ENCODE results near the gene ZACN.

Gene ZACN

DNA sequence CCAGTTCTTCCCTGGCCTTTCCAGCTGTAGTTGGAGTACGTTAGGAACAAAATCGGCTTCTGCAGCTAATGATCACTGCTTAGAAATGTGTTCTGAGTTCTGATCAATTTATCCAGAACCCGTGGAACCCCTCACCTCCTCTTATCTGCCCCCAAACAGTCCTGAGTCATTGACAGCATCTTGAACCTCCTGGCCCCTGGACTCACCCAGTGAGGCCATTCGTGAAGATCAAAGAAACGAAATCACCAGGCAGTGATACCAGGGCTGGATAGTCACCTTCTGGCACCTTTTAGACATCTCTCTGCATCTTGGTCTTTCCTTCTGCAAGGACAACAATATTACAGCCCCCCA, 41.7 kb downstream of the ZACN start:
- no peak for DNase-seq
- H3K9me3 ChIP-seq (replicated peaks; ENCODE audit: insufficient read depth, low read length) = no peaks in the 10 kb centered on the region
- H3K36me3 ChIP-seq (replicated peaks; ENCODE audit: insufficient read depth, low read length) = no peaks in the 10 kb centered on the region
- no peak overlapping the region for H3K27ac ChIP-seq (ENCODE audit: low read length)
- H3K9ac ChIP-seq (ENCODE audit: low read length) = no peak overlapping the region
- H3K9me2 ChIP-seq (replicated peaks; ENCODE audit: insufficient read depth, low read length) = no peaks in the 10 kb centered on the region
- no peak overlapping the region for H3K4me3 ChIP-seq (ENCODE audit: low read length)
- H3K4me2 ChIP-seq (ENCODE audit: low read depth, low read length) = no peak overlapping the region
- TF ChIP-seq EZH2phosphoT487 (IDR thresholded peaks at IDR 0.05; ENCODE audit: low read length) = no peak
- TF ChIP-seq EZH2 (optimal IDR thresholded peaks at IDR 0.05; ENCODE audit: low read depth, low read length) = no peak
- TF ChIP-seq CTCF (IDR thresholded peaks at IDR 0.05; ENCODE audit: low read length) = no peak
- H3K79me2 ChIP-seq (ENCODE audit: low read length) = no peaks in the 10 kb centered on the region
- H3K27me3 ChIP-seq (replicated peaks; ENCODE audit: insufficient read depth, low read length) = no peaks in the 10 kb centered on the region
- no peak overlapping the region for H2AFZ ChIP-seq (ENCODE audit: low read length)
- no peaks in the 10 kb centered on the region for H3K4me1 ChIP-seq (ENCODE audit: low read length)
- no peaks in the 10 kb centered on the region for H4K20me1 ChIP-seq (ENCODE audit: insufficient read depth, low read length)
- H3F3A ChIP-seq (ENCODE audit: insufficient read depth, low read length) = no peaks in the 10 kb centered on the region

GRCh38 chr17:76121932-76122430, 43.0 kb downstream of the ZACN start:
- H3K4me1 ChIP-seq (ENCODE audit: low read length) = no peaks in the 10 kb centered on the region
- no peaks in the 10 kb centered on the region for H3K9me3 ChIP-seq (replicated peaks; ENCODE audit: insufficient read depth, low read length)
- no peaks in the 10 kb centered on the region for H3K27me3 ChIP-seq (replicated peaks; ENCODE audit: insufficient read depth, low read length)
- H3K27ac ChIP-seq (ENCODE audit: low read length) = no peak overlapping the region
- H2AFZ ChIP-seq (ENCODE audit: low read length) = peak overlapping the region; percentile 99
- no peaks in the 10 kb centered on the region for H3F3A ChIP-seq (ENCODE audit: insufficient read depth, low read length)
- no peaks in the 10 kb centered on the region for H3K79me2 ChIP-seq (ENCODE audit: low read length)
- TF ChIP-seq EZH2phosphoT487 (IDR thresholded peaks at IDR 0.05; ENCODE audit: low read length) (no peak), EZH2 (optimal IDR thresholded peaks at IDR 0.05; ENCODE audit: low read depth, low read length) (no peak), CTCF (IDR thresholded peaks at IDR 0.05; ENCODE audit: low read length) (no peak)
- no peaks in the 10 kb centered on the region for H4K20me1 ChIP-seq (ENCODE audit: insufficient read depth, low read length)
- H3K9ac ChIP-seq (ENCODE audit: low read length) = peak overlapping the region; percentile 64; the same call in 1 of the 2 replicates
- H3K4me2 ChIP-seq (ENCODE audit: low read depth, low read length) = peak overlapping the region; percentile 93
- no peaks in the 10 kb centered on the region for H3K36me3 ChIP-seq (replicated peaks; ENCODE audit: insufficient read depth, low read length)
- DNase-seq = no peak
- H3K4me3 ChIP-seq (ENCODE audit: low read length) = peak overlapping the region; percentile 54
- H3K9me2 ChIP-seq (replicated peaks; ENCODE audit: insufficient read depth, low read length) = no peaks in the 10 kb centered on the region

DNA sequence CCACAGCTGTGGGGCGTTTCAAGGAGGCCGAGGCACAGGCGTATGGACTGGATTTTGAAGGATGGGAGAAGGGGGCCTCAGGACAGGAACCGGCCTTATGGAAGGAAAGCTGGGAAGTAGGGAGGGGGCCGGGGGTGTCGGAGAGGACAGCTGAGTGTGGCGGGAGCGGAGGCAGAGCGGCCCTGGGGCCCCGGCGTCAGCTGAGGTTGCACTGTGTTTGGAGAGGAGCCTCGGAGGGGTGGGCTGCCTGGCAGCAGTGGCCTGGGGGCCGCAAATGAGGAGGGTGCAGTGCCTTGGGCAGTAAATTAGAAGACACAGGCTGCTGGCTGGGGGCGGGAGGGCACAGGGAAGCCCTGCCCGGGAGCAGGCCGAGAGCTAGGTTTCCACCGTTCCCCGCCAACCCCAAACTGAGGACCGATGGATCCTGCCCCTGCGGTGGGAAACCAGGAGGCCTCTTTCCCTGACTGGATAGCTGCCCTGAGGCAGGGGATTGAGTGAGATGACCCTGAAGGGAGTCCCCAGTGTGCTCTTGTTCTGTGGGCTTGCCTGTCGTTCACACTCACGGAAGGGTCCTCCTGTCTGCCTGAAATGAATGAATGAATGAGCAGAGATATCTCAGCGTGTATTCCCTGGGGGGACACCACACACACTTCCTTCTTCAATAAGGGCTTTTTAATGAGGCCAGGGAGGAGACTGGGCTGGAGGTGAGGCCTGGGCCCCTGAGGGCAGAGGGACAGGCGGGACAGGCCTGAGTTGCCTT, 43.6 kb downstream of the ZACN start:
- H3K4me1 ChIP-seq (ENCODE audit: low read length) = no peaks in the 10 kb centered on the region
- H3K9me2 ChIP-seq (replicated peaks; ENCODE audit: insufficient read depth, low read length) = no peaks in the 10 kb centered on the region
- H3K4me2 ChIP-seq (ENCODE audit: low read depth, low read length) = no peak overlapping the region
- no peaks in the 10 kb centered on the region for H3K27me3 ChIP-seq (replicated peaks; ENCODE audit: insufficient read depth, low read length)
- H3K79me2 ChIP-seq (ENCODE audit: low read length) = no peaks in the 10 kb centered on the region
- H3F3A ChIP-seq (ENCODE audit: insufficient read depth, low read length) = no peaks in the 10 kb centered on the region
- H4K20me1 ChIP-seq (ENCODE audit: insufficient read depth, low read length) = no peaks in the 10 kb centered on the region
- no peaks in the 10 kb centered on the region for H3K36me3 ChIP-seq (replicated peaks; ENCODE audit: insufficient read depth, low read length)
- no peak overlapping the region for H2AFZ ChIP-seq (ENCODE audit: low read length)
- no peaks in the 10 kb centered on the region for H3K9me3 ChIP-seq (replicated peaks; ENCODE audit: insufficient read depth, low read length)
- no peak overlapping the region for H3K27ac ChIP-seq (ENCODE audit: low read length)
- no peak for DNase-seq
- H3K4me3 ChIP-seq (ENCODE audit: low read length) = no peak overlapping the region
- no peak overlapping the region for H3K9ac ChIP-seq (ENCODE audit: low read length)
- no peak for TF ChIP-seq EZH2phosphoT487 (IDR thresholded peaks at IDR 0.05; ENCODE audit: low read length)
- TF ChIP-seq EZH2 (optimal IDR thresholded peaks at IDR 0.05; ENCODE audit: low read depth, low read length) = no peak
- TF ChIP-seq CTCF (IDR thresholded peaks at IDR 0.05; ENCODE audit: low read length) = no peak

Data from MM.1S (cell line).